Peyer's patch (tissue), 4 donors: ENCODE data around the gene CLEC9A. TPM values are rescaled to one million over a fixed set of nuclear protein-coding genes. Genes with fewer than 3 reads are reported as not detected.

Experiments
- DNase-seq, 3 donors: peaks; one replicate each; pipeline ENCODE4 v3.0.0-alpha.2; 2017 to 2019
- H3K27ac ChIP-seq, 4 donors: fragments of 200-600 bp; sonication (generic); one replicate each; pipeline ENCODE4 v1.5.1; 2016 to 2019
- H3K27me3 ChIP-seq, 2 donors: fragments of 200-600 bp; sonication (generic); one replicate each; pipeline ENCODE4 v1.5.1; 2019
- H3K36me3 ChIP-seq, 3 donors: fragments of 200-600 bp; sonication (generic); one replicate each; pipeline ENCODE4 v1.5.1; 2016 to 2019
- H3K4me1 ChIP-seq, 4 donors: fragments of 200-600 bp; sonication (generic); one replicate each; pipeline ENCODE4 v1.5.1; 2016 to 2019
- H3K4me3 ChIP-seq, 4 donors: fragments of 200-600 bp; sonication (generic); 1 replicate in 3 of 4; 2 replicates in 1 of 4; pipeline ENCODE4 v1.5.1; 2016 to 2019; ENCODE audit warnings: mild to moderate bottlenecking in 1 of 4
- H3K9me3 ChIP-seq, 4 donors: fragments of 200-600 bp; sonication (generic); one replicate each; pipeline ENCODE4 v1.5.1; 2016 to 2019; ENCODE audit warnings: mild to moderate bottlenecking in 1 of 4
- POLR2A ChIP-seq, 2 donors: fragments of 450-650 bp; IDR thresholded peaks; one replicate each; pipeline ENCODE4 v1.5.1; 2017; ENCODE audit warnings: antibody characterized with exemption in 2 of 2, mild to moderate bottlenecking in 2 of 2, moderate library complexity in 2 of 2
- total RNA-seq, 4 donors: library from RNA; depleted of rRNA; stranded (reverse); fragments of >200 nt; gene quantifications; one replicate each; pipeline ENCODE4 v1.1.0, GENCODE V29; 2016
- TF ChIP-seq, protein P1 (sequence below), 6 experiments: fragments of 450-650 bp in 4 of 6; fragments of 200-600 bp in 2 of 6; sonication (generic) in 1 of 6; IDR thresholded peaks; one replicate each; pipeline ENCODE4 v1.5.1; 2017 to 2019; ENCODE audit warnings: antibody characterized with exemption in 6 of 6, mild to moderate bottlenecking in 3 of 6, moderate library complexity in 1 of 6

Gene CLEC9A
- total RNA-seq, 4 donors from 2014 or later, result 2.5 TPM; not detected in 3

DNA sequence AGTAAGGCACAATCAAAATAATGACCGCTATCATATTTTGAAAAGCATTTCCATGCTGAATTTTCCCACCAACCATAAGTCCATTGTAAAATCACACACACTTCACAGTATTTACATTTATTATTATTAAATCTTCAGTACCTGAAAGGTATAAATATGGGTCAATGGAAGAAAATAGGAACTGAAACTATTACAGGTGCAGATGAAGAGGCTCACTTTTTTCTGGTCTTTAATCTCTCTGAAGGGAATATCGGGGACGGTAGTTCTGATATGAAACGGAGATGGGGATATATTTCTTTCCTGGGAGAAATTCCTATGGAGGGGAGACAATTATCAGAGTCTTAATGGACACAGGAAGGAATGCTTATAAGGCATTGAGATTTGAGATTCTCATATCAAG is 39.9 kb downstream of the CLEC9A start:
- DNase-seq, result no peak
- Histone ChIP-seq H3K9me3 (no peaks in the 10 kb centered on the region), H3K4me1 (no peaks in the 10 kb centered on the region), H3K27ac (no peak overlapping the region), H3K36me3 (no peaks in the 10 kb centered on the region), H3K27me3 (no peaks in the 10 kb centered on the region), H3K4me3 (no peak overlapping the region)
- no peak for TF ChIP-seq POLR2A (IDR thresholded peaks at IDR 0.05)
- TF ChIP-seq, protein P1, sequence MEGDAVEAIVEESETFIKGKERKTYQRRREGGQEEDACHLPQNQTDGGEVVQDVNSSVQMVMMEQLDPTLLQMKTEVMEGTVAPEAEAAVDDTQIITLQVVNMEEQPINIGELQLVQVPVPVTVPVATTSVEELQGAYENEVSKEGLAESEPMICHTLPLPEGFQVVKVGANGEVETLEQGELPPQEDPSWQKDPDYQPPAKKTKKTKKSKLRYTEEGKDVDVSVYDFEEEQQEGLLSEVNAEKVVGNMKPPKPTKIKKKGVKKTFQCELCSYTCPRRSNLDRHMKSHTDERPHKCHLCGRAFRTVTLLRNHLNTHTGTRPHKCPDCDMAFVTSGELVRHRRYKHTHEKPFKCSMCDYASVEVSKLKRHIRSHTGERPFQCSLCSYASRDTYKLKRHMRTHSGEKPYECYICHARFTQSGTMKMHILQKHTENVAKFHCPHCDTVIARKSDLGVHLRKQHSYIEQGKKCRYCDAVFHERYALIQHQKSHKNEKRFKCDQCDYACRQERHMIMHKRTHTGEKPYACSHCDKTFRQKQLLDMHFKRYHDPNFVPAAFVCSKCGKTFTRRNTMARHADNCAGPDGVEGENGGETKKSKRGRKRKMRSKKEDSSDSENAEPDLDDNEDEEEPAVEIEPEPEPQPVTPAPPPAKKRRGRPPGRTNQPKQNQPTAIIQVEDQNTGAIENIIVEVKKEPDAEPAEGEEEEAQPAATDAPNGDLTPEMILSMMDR (IDR thresholded peaks at IDR 0.05), result no peak

DNA sequence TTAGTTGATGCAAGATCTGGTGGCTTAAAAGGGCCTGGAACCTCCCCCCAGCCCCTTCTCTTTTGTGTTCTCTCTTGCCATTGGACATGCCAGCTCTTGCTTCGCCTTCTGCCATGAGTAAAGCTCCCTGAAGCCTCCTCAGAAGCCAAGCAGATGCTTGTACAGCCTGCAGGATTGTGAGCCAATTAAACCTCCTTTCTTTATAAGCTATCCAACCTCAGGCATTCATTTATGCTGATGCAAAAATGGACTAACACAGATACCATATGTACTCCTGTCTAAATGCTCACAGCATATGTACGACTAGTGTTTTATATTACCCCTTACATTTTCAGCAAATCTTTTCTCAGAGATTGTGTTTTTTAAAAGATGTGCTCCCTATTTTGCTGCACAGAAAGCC is 41.6 kb downstream of the CLEC9A start:
- Histone ChIP-seq H3K27ac (no peak overlapping the region), H3K36me3 (no peaks in the 10 kb centered on the region), H3K9me3 (no peaks in the 10 kb centered on the region), H3K27me3 (no peaks in the 10 kb centered on the region), H3K4me1 (no peaks in the 10 kb centered on the region), H3K4me3 (no peak overlapping the region)
- no peak for TF ChIP-seq POLR2A (IDR thresholded peaks at IDR 0.05)
- TF ChIP-seq, protein P1 (IDR thresholded peaks at IDR 0.05), result no peak
- no peak for DNase-seq

DNA sequence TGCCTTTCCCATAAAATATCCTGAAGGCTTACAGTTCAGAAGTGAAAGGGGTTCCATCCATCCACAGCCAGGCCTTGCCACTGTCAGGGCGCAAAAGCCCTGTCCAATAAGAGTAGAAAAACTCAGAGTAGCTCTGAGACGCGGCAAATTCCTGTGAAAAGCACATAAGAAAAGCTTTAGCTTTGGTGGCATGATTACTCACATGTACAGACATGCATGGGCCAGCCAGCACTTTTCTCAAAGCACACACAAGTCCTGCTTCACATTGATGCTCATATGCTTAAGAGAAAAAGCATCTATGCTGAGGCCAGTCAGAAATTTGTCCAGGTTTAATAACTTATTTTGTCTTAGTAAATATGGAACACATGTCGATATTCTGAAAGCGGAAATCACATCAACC is 42.8 kb downstream of the CLEC9A start:
- H3K27ac ChIP-seq, result no peak overlapping the region
- H3K36me3 ChIP-seq, result no peaks in the 10 kb centered on the region
- no peaks in the 10 kb centered on the region for H3K4me1 ChIP-seq
- H3K27me3 ChIP-seq, result no peaks in the 10 kb centered on the region
- H3K9me3 ChIP-seq, result no peaks in the 10 kb centered on the region
- no peak overlapping the region for H3K4me3 ChIP-seq
- no peak for TF ChIP-seq POLR2A (IDR thresholded peaks at IDR 0.05)
- TF ChIP-seq, protein P1 (IDR thresholded peaks at IDR 0.05), result no peak
- DNase-seq, result no peak

DNA sequence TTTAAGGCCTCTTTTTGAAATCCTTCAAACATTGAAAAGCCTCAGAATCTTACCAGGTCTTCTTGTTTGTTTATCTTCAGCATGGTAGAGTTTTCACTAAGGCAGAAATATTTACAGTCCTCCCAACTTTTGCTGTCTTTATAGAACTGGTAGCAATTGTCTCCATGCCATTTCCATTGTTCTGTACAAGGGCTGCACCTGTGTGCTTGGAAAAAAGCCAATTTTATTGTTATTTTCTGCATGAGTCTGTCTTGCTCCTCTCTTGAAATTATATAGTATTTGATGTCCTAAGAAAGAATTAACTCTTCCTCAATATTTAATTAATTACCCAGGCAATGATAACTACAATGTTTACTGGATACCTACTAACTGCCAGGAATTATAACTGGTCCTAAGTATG is 45.0 kb downstream of the CLEC9A start:
- no peak for DNase-seq
- no peaks in the 10 kb centered on the region for H3K27me3 ChIP-seq
- H3K36me3 ChIP-seq, result no peaks in the 10 kb centered on the region
- no peak overlapping the region for H3K4me3 ChIP-seq
- H3K4me1 ChIP-seq, result no peaks in the 10 kb centered on the region
- no peak overlapping the region for H3K27ac ChIP-seq
- no peaks in the 10 kb centered on the region for H3K9me3 ChIP-seq
- no peak for TF ChIP-seq POLR2A (IDR thresholded peaks at IDR 0.05)
- TF ChIP-seq, protein P1 (IDR thresholded peaks at IDR 0.05), result no peak

DNA sequence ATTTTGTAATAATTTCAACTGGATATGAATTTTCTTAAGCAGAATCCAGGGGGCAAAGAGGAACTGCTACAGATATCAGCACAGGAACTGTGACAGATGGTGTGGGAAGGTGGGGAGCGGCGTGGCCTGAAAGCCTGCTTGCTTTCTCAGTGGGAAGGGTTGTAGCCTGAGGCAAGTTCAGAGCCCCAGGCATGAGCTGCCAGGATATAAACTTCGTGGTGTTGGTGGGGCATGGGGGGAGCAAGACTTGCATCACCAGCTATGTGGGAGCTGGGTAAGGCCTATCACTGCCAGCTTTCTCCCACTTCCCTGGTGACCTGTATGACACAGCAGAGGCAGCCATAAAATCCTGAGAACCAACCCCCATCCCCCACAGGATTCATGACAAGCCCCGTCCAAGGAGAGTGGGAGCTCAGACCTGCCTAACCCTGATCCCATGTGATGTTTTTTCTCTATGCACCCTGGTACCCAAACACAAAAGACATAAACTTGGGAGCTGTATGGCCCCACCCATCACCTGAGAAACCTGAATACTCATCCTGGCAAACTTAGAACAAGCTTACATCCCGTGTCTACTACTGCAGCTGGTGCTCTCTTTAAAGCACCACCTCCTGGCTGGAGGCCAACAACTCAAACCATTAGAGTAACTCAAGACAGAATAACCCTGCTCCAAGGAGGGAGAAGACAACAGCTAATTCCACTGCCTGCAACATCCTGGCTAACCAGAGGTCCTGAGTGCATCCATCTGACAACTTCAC is 51.8 kb downstream of the CLEC9A start:
- no peaks in the 10 kb centered on the region for H3K27me3 ChIP-seq
- no peak for DNase-seq

More for the DNA sequence above, 51.8 kb downstream of the CLEC9A start:
- Histone ChIP-seq H3K4me1 (no peaks in the 10 kb centered on the region), H3K36me3 (no peaks in the 10 kb centered on the region), H3K9me3 (peaks cover 0 to 4% (median 0%) of the 10 kb centered on the region in 4 donors), H3K4me3 (no peak overlapping the region), H3K27ac (no peak overlapping the region)
- TF ChIP-seq, protein P1 (IDR thresholded peaks at IDR 0.05), result no peak
- TF ChIP-seq POLR2A (IDR thresholded peaks at IDR 0.05), result no peak
